Measurements from ENCODE around the gene MCTP2. TPM values are rescaled to one million over a fixed set of nuclear protein-coding genes. Genes with fewer than 3 reads are reported as not detected.
"Not testable (repeated sequence)": the region's sequence is repeated elsewhere in the genome, so short reads cannot be mapped to it uniquely, and the experiment has no call there.

Gene MCTP2
- polyA plus RNA-seq, 3 donors = 2.6 to 4.7 (median 3.8) TPM

GRCh38 chr15:94256511-94256910, 25.1 kb downstream of the MCTP2 start:
- H3K27ac ChIP-seq (ENCODE audit: low read depth, low read length) = no peak overlapping the region
- 45 to 90% (median 47%) methylated on average over 3 of the region's 3 CpGs for WGBS, 3 donors

- H3K27ac ChIP-seq (ENCODE audit: low read depth, low read length) = not testable (repeated sequence)
- WGBS, 3 donors = 85 to 94% (median 94%) methylated on average over 7 of the region's 7 CpGs
Measured at GRCh38 chr15:94257776-94258175, 26.4 kb downstream of the MCTP2 start.

GRCh38 chr15:94258246-94258645, 26.9 kb downstream of the MCTP2 start:
- H3K27ac ChIP-seq (ENCODE audit: low read depth, low read length) = no peak overlapping the region
- WGBS, 3 donors = 95 to 98% (median 97%) methylated on average over 2 of the region's 2 CpGs

- 54 to 91% (median 60%) methylated on average over 1 of the region's 1 CpG for WGBS, 3 donors
- no peak overlapping the region for H3K27ac ChIP-seq (ENCODE audit: low read depth, low read length)
Measured at GRCh38 chr15:94259121-94259751, 27.9 kb downstream of the MCTP2 start.

- WGBS, 3 donors = 76 to 79% (median 79%) methylated on average over 3 of the region's 3 CpGs
- H3K27ac ChIP-seq (ENCODE audit: low read depth, low read length) = no peak overlapping the region
Measured at GRCh38 chr15:94259863-94260262, 28.5 kb downstream of the MCTP2 start.

GRCh38 chr15:94262201-94262600, 30.8 kb downstream of the MCTP2 start:
- no peak overlapping the region for H3K27ac ChIP-seq (ENCODE audit: low read depth, low read length)
- 43 to 49% (median 48%) methylated on average over 1 of the region's 1 CpG for WGBS, 3 donors

- 65 to 81% (median 78%) methylated on average over 7 of the region's 7 CpGs for WGBS, 3 donors
- H3K27ac ChIP-seq (ENCODE audit: low read depth, low read length) = no peak overlapping the region
Measured at GRCh38 chr15:94263341-94264273, 32.2 kb downstream of the MCTP2 start.

- H3K27ac ChIP-seq (ENCODE audit: low read depth, low read length) = no peak overlapping the region
- 71 to 85% (median 85%) methylated on average over 4 of the region's 4 CpGs for WGBS, 3 donors
Measured at GRCh38 chr15:94265009-94265408, 33.6 kb downstream of the MCTP2 start.

GRCh38 chr15:94265982-94266381, 34.6 kb downstream of the MCTP2 start:
- no peak overlapping the region for H3K27ac ChIP-seq (ENCODE audit: low read depth, low read length)
- 66 to 79% (median 71%) methylated on average over 6 of the region's 6 CpGs for WGBS, 3 donors

GRCh38 chr15:94266789-94267188, 35.4 kb downstream of the MCTP2 start:
- WGBS, 3 donors = 64 to 91% (median 76%) methylated on average over 3 of the region's 3 CpGs
- H3K27ac ChIP-seq (ENCODE audit: low read depth, low read length) = no peak overlapping the region

GRCh38 chr15:94269954-94270353, 38.6 kb downstream of the MCTP2 start:
- 66 to 95% (median 75%) methylated on average over 2 of the region's 2 CpGs for WGBS, 3 donors
- no peak overlapping the region for H3K27ac ChIP-seq (ENCODE audit: low read depth, low read length)

- WGBS, 3 donors = 75 to 86% (median 81%) methylated on average over 2 of the region's 2 CpGs
Measured at GRCh38 chr15:94270570-94270969, 39.2 kb downstream of the MCTP2 start.

GRCh38 chr15:94272251-94272898, 41.0 kb downstream of the MCTP2 start:
- no peak overlapping the region for H3K27ac ChIP-seq (ENCODE audit: low read depth, low read length)
- WGBS, 3 donors = 55 to 80% (median 63%) methylated on average over 7 of the region's 7 CpGs

More at GRCh38 chr15:94270570-94270969, 39.2 kb downstream of the MCTP2 start:
- no peak overlapping the region for H3K27ac ChIP-seq (ENCODE audit: low read depth, low read length)

- WGBS, 3 donors = 70 to 96% (median 91%) methylated on average over 1 of the region's 1 CpG
- H3K27ac ChIP-seq (ENCODE audit: low read depth, low read length) = no peak overlapping the region
Measured at GRCh38 chr15:94273826-94274225, 42.5 kb downstream of the MCTP2 start.

- H3K27ac ChIP-seq (ENCODE audit: low read depth, low read length) = no peak overlapping the region
- WGBS, 3 donors = 70 to 98% (median 79%) methylated on average over 1 of the region's 1 CpG
Measured at GRCh38 chr15:94274745-94275144, 43.4 kb downstream of the MCTP2 start.

GRCh38 chr15:94277485-94277884, 46.1 kb downstream of the MCTP2 start:
- H3K27ac ChIP-seq (ENCODE audit: low read depth, low read length) = no peak overlapping the region

GRCh38 chr15:94279736-94280135, 48.4 kb downstream of the MCTP2 start:
- H3K27ac ChIP-seq (ENCODE audit: low read depth, low read length) = no peak overlapping the region
- 61 to 91% (median 86%) methylated on average over 2 of the region's 2 CpGs for WGBS, 3 donors

More at GRCh38 chr15:94277485-94277884, 46.1 kb downstream of the MCTP2 start:
- WGBS, 3 donors = 62 to 89% (median 78%) methylated on average over 1 of the region's 1 CpG

GRCh38 chr15:94280301-94280700, 48.9 kb downstream of the MCTP2 start:
- H3K27ac ChIP-seq (ENCODE audit: low read depth, low read length) = no peak overlapping the region
- 74 to 97% (median 86%) methylated on average over 3 of the region's 3 CpGs for WGBS, 3 donors
